ENCODE measurements around the gene HMCN2. TPM values are rescaled to one million over a fixed set of nuclear protein-coding genes. Genes with fewer than 3 reads are reported as not detected.

HMCN2 gene
- total RNA-seq, 1 experiment from 2014 or later, result 5.6 TPM

GRCh38 chr9:130462685-130463540, 197.4 kb downstream of the HMCN2 start:
- H3K36me3 Mint-ChIP-seq, result no peaks in the 10 kb centered on the region
- peaks cover 8% of the 10 kb centered on the region for H3K4me1 Mint-ChIP-seq
- no peak overlapping the region for H3K4me3 Mint-ChIP-seq
- ChIA-PET POLR2A (interaction anchor here (1.0 kb wide), 1 partner anchor 219 kb away, joined by 4 read pairs; no protein-coding TSS in a partner anchor), CTCF (interaction anchor here (0.5 to 5.0 kb wide), 7 partner anchors 10 to 230 kb away, joined by 3 to 60 read pairs (median 6); partner anchors contain the start of gene EXOSC2)
- ATAC-seq, result no peak
- TF ChIP-seq ATF1 (CRISPR knock-in tag; IDR thresholded peaks at IDR 0.05), result no peak
- TF ChIP-seq, protein P1, sequence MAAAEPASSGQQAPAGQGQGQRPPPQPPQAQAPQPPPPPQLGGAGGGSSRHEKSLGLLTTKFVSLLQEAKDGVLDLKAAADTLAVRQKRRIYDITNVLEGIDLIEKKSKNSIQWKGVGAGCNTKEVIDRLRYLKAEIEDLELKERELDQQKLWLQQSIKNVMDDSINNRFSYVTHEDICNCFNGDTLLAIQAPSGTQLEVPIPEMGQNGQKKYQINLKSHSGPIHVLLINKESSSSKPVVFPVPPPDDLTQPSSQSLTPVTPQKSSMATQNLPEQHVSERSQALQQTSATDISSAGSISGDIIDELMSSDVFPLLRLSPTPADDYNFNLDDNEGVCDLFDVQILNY (CRISPR knock-in tag; IDR thresholded peaks at IDR 0.05), result no peak
- no peak for TF ChIP-seq PREB (CRISPR knock-in tag; IDR thresholded peaks at IDR 0.05; ENCODE audit: borderline replicate concordance)
- no peak for TF ChIP-seq ERG (CRISPR knock-in tag; IDR thresholded peaks at IDR 0.05)
- TF ChIP-seq NFYB (CRISPR knock-in tag; conservative IDR thresholded peaks at IDR 0.05; ENCODE audit: low read depth), result no peak
- no peak for TF ChIP-seq MXD4 (CRISPR knock-in tag; IDR thresholded peaks at IDR 0.05; ENCODE audit: borderline replicate concordance)
- TF ChIP-seq, protein P2, sequence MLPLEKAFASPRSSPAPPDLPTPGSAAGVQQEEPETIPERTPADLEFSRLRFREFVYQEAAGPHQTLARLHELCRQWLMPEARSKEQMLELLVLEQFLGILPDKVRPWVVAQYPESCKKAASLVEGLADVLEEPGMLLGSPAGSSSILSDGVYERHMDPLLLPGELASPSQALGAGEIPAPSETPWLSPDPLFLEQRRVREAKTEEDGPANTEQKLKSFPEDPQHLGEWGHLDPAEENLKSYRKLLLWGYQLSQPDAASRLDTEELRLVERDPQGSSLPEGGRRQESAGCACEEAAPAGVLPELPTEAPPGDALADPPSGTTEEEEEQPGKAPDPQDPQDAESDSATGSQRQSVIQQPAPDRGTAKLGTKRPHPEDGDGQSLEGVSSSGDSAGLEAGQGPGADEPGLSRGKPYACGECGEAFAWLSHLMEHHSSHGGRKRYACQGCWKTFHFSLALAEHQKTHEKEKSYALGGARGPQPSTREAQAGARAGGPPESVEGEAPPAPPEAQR (CRISPR knock-in tag; IDR thresholded peaks at IDR 0.05), result no peak
- no peak for TF ChIP-seq ZNF416 (CRISPR knock-in tag; IDR thresholded peaks at IDR 0.05)
- TF ChIP-seq FOXP1 (CRISPR knock-in tag; IDR thresholded peaks at IDR 0.05; ENCODE audit: borderline replicate concordance), result no peak
- TF ChIP-seq OVOL2 (CRISPR knock-in tag; IDR thresholded peaks at IDR 0.05; ENCODE audit: borderline replicate concordance), result no peak
- TF ChIP-seq, protein P3, sequence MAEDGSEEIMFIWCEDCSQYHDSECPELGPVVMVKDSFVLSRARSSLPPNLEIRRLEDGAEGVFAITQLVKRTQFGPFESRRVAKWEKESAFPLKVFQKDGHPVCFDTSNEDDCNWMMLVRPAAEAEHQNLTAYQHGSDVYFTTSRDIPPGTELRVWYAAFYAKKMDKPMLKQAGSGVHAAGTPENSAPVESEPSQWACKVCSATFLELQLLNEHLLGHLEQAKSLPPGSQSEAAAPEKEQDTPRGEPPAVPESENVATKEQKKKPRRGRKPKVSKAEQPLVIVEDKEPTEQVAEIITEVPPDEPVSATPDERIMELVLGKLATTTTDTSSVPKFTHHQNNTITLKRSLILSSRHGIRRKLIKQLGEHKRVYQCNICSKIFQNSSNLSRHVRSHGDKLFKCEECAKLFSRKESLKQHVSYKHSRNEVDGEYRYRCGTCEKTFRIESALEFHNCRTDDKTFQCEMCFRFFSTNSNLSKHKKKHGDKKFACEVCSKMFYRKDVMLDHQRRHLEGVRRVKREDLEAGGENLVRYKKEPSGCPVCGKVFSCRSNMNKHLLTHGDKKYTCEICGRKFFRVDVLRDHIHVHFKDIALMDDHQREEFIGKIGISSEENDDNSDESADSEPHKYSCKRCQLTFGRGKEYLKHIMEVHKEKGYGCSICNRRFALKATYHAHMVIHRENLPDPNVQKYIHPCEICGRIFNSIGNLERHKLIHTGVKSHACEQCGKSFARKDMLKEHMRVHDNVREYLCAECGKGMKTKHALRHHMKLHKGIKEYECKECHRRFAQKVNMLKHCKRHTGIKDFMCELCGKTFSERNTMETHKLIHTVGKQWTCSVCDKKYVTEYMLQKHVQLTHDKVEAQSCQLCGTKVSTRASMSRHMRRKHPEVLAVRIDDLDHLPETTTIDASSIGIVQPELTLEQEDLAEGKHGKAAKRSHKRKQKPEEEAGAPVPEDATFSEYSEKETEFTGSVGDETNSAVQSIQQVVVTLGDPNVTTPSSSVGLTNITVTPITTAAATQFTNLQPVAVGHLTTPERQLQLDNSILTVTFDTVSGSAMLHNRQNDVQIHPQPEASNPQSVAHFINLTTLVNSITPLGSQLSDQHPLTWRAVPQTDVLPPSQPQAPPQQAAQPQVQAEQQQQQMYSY (CRISPR knock-in tag; IDR thresholded peaks at IDR 0.05), result no peak
- TF ChIP-seq GTF2I (CRISPR knock-in tag; conservative IDR thresholded peaks at IDR 0.05), result no peak
- TF ChIP-seq SOX15 (CRISPR knock-in tag; IDR thresholded peaks at IDR 0.05), result no peak
- TF ChIP-seq ZNF671 (CRISPR knock-in tag; IDR thresholded peaks at IDR 0.05), result no peak
- no peak for TF ChIP-seq ARID4B (CRISPR knock-in tag; IDR thresholded peaks at IDR 0.05; ENCODE audit: borderline replicate concordance)
- no peak for TF ChIP-seq ZNF232 (CRISPR knock-in tag; IDR thresholded peaks at IDR 0.05)
- no peak for TF ChIP-seq ZBTB21 (CRISPR knock-in tag; IDR thresholded peaks at IDR 0.05; ENCODE audit: borderline replicate concordance)
- H3K9me3 Mint-ChIP-seq, result no peaks in the 10 kb centered on the region
- no peak for DNase-seq (ENCODE audit: low spot score)
- H3K27me3 Mint-ChIP-seq (ENCODE audit: low read depth), result no peaks in the 10 kb centered on the region
- no peak overlapping the region for H3K27ac Mint-ChIP-seq

Data from WTC11 (cell line).